MM.1S (cell line): ENCODE data around the gene TLE5.

Experiments used
- DNase-seq: peaks from one replicate; pipeline ENCODE4 v3.0.0-alpha.2; 2015
- H2AFZ ChIP-seq: fragments of 300-600 bp; sonication (generic); 2 replicates; pipeline ENCODE4 v1.6.0; 2016; ENCODE audit warnings: antibody characterized with exemption, low read length
- H3F3A ChIP-seq: fragments of 300-600 bp; sonication (generic); 2 replicates; pipeline ENCODE4 v1.6.1; 2016; ENCODE audit warnings: mild to moderate bottlenecking, antibody characterized with exemption, low read length, moderate library complexity, mixed read lengths; ENCODE audit not compliant: insufficient read depth
- H3K27ac ChIP-seq: fragments of 300-600 bp; sonication (generic); 2 replicates; pipeline ENCODE4 v1.5.1; 2016; ENCODE audit warnings: mild to moderate bottlenecking, low read length
- H3K27me3 ChIP-seq: fragments of 300-600 bp; sonication (generic); replicated peaks from 2 replicates; pipeline ENCODE4 v1.6.0; 2016; ENCODE audit warnings: low read length; ENCODE audit not compliant: insufficient read depth
- H3K36me3 ChIP-seq: fragments of 300-600 bp; sonication (generic); replicated peaks from 2 replicates; pipeline ENCODE4 v1.6.1; 2016; ENCODE audit warnings: mild to moderate bottlenecking, low read length, mixed read lengths; ENCODE audit not compliant: insufficient read depth
- H3K4me1 ChIP-seq: fragments of 300-600 bp; sonication (generic); 2 replicates; pipeline ENCODE4 v1.6.1; 2016; ENCODE audit warnings: low read length, mixed read lengths
- H3K4me2 ChIP-seq: fragments of 300-600 bp; sonication (generic); 2 replicates; pipeline ENCODE4 v1.6.0; 2016; ENCODE audit warnings: low read depth, low read length
- H3K4me3 ChIP-seq: fragments of 300-600 bp; sonication (generic); 2 replicates; pipeline ENCODE4 v1.5.1; 2016; ENCODE audit warnings: low read length, mixed read lengths
- H3K79me2 ChIP-seq: fragments of 300-600 bp; sonication (generic); 2 replicates; pipeline ENCODE4 v1.6.1; 2016; ENCODE audit warnings: mixed run types, low read length, mixed read lengths
- H3K9ac ChIP-seq: fragments of 300-600 bp; sonication (generic); 2 replicates; pipeline ENCODE4 v1.6.1; 2016; ENCODE audit warnings: low read length, mixed read lengths
- H3K9me2 ChIP-seq: fragments of 300-600 bp; sonication (generic); replicated peaks from 2 replicates; pipeline ENCODE4 v1.6.1; 2016; ENCODE audit warnings: mild to moderate bottlenecking, low read length, mixed read lengths; ENCODE audit not compliant: insufficient read depth
- H3K9me3 ChIP-seq: fragments of 300-600 bp; sonication (generic); replicated peaks from 2 replicates; pipeline ENCODE4 v1.6.1; 2016; ENCODE audit warnings: mild to moderate bottlenecking, low read length, mixed read lengths; ENCODE audit not compliant: insufficient read depth
- H4K20me1 ChIP-seq: fragments of 300-600 bp; sonication (generic); 2 replicates; pipeline ENCODE4 v1.6.1; 2016; ENCODE audit warnings: mild to moderate bottlenecking, low read length, moderate library complexity, mixed read lengths; ENCODE audit not compliant: insufficient read depth
- CTCF ChIP-seq: fragments of 300-600 bp; sonication (generic); IDR thresholded peaks from 2 replicates; pipeline ENCODE4 v1.5.1; 2016; ENCODE audit warnings: antibody characterized with exemption, low read length, mixed read lengths
- EZH2 ChIP-seq: fragments of 300-600 bp; sonication (generic); optimal IDR thresholded peaks from 2 replicates; pipeline ENCODE3; 2017; ENCODE audit warnings: low read depth, mild to moderate bottlenecking, antibody characterized with exemption, low read length, mixed read lengths
- EZH2phosphoT487 ChIP-seq: fragments of 300-600 bp; sonication (generic); IDR thresholded peaks from 2 replicates; pipeline ENCODE4 v1.6.1; 2018; ENCODE audit warnings: antibody characterized with exemption, low read length

The TLE5 gene, protein sequence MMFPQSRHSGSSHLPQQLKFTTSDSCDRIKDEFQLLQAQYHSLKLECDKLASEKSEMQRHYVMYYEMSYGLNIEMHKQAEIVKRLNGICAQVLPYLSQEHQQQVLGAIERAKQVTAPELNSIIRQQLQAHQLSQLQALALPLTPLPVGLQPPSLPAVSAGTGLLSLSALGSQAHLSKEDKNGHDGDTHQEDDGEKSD

DNA sequence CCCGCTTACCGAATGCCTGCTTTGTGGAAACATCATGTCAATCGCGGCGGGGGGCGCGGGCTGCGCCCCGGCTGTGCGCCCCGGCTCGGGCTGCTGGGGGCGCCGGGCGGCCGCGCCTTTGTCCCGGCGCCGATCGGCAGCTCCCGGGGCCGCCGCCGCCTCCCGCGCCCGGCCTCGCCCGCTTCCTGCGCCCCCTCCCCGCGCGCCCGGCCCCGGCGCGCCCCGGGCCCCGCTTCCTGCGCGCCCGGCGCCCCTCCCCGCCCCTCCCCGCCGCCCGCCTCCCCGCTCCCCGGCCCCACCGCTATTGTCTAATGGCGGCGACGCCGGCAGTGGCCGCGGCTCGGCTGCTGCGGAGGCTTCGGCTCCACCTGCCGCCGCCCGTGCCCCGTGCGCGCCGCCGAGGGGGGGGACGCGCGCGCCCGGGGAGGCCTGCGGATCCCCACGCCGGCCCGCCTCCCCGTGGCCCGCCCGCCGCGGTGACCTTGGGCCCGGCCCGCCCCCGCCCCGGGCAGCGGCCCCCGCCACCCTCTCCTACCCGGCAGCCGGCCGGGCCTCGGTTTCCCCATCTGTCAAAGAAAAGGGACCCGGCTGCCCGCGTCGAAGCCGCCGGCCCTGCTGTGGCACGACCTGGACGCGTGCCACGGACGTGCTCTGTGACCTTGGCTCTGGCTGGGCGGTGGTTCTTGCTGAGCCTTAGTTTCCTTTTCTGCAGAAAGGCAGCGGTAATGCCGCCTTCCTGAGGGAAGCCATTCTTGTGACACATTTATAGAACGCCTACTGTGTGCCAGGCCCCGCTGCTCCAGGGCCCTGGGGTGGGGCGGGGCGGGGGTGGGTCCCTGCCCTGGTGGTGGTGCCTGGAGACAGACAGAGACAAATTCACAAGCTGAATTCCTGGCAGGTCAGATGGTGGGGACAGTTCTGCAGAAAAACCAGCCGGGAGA lies at the start of gene TLE5:
Gene TLE5 (minus strand): TSS at position 331 of the 941 bp plus-strand sequence. CDS start 295 bp downstream, at position 36.
- Histone ChIP-seq H3K4me2 (peak within 1 kb of the TSS; percentile 57), H3K9me3 (no peaks in the 10 kb centered on the region), H3K79me2 (no peaks in the 10 kb centered on the region), H3K4me1 (peaks cover 5% of the 10 kb centered on the region; the same call in 1 of the 2 replicates), H3K9me2 (no peaks in the 10 kb centered on the region), H3K4me3 (peak within 1 kb of the TSS; percentile 57), H2AFZ (0 out of 2 replicates have a peak within 1 kb of the TSS, but pooled peaks have one; percentile 48), H3K9ac (peak within 1 kb of the TSS; percentile 47; the same call in 1 of the 2 replicates), H3F3A (0 out of 2 replicates have a peak, but pooled peaks cover 3% of the 10 kb centered on the region), H3K27me3 (peaks cover 28% of the 10 kb centered on the region), H3K36me3 (no peaks in the 10 kb centered on the region), H3K27ac (no peak within 1 kb of the TSS), H4K20me1 (no peaks in the 10 kb centered on the region)
- TF ChIP-seq EZH2phosphoT487: no peak
- no peak for TF ChIP-seq EZH2
- no peak for TF ChIP-seq CTCF
- peak; percentile 45 for DNase-seq

DNA sequence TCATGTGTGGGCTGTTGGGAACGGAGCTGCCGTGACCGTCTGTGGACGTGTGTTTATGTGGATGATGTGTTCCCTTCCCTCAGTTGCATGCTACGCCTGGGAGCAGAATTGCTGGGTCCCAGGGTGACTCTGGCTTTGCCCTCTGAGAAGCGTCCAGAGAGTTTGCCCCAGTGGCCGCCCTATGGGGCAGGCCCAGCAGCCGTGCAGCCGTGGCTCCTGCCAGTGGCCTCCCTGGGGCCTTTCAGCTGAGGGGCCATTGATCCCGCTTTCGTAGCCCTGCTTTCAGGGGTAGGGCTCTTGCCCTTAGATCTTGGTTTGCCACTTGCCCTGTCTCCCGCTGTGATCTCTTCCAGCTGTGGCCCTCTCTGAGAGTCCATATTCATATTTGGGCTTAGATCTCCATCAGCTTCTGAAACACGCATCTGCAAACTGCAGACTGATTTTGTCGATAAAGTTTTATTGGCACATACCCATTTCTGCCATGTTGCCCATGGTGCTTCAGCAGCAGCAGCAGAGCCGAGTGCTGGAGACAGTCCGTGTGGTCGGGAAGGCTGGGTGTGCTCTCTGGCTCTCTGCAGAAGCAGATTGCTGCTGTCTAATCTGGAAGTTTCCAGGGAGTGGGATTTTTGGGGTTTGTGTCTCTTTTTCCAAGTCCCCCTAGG lies 49.4 kb upstream of the TLE5 start:
- H3K4me1 ChIP-seq: no peaks in the 10 kb centered on the region
- H3F3A ChIP-seq: no peaks in the 10 kb centered on the region
- no peak overlapping the region for H2AFZ ChIP-seq
- no peak overlapping the region for H3K4me3 ChIP-seq
- no peaks in the 10 kb centered on the region for H3K9me2 ChIP-seq
- no peak for TF ChIP-seq CTCF
- no peak for TF ChIP-seq EZH2phosphoT487
- H3K36me3 ChIP-seq: no peaks in the 10 kb centered on the region
- no peak overlapping the region for H3K4me2 ChIP-seq
- H3K9ac ChIP-seq: no peak overlapping the region
- peaks cover 88% of the 10 kb centered on the region for H3K27me3 ChIP-seq
- H3K9me3 ChIP-seq: no peaks in the 10 kb centered on the region
- H3K27ac ChIP-seq: no peak overlapping the region
- H3K79me2 ChIP-seq: no peaks in the 10 kb centered on the region
- no peak for DNase-seq
- H4K20me1 ChIP-seq: no peaks in the 10 kb centered on the region

- peaks cover 90% of the 10 kb centered on the region for H3K27me3 ChIP-seq
- no peaks in the 10 kb centered on the region for H3K36me3 ChIP-seq
- no peaks in the 10 kb centered on the region for H3F3A ChIP-seq
- no peaks in the 10 kb centered on the region for H3K9me2 ChIP-seq
- no peak overlapping the region for H3K4me3 ChIP-seq
- no peaks in the 10 kb centered on the region for H3K4me1 ChIP-seq
- no peak overlapping the region for H3K4me2 ChIP-seq
- TF ChIP-seq CTCF: no peak
- TF ChIP-seq EZH2phosphoT487: no peak
- no peak for TF ChIP-seq EZH2
- H3K79me2 ChIP-seq: no peaks in the 10 kb centered on the region
- no peak overlapping the region for H3K27ac ChIP-seq
- no peak overlapping the region for H2AFZ ChIP-seq
- no peak overlapping the region for H3K9ac ChIP-seq
- DNase-seq: no peak
- no peaks in the 10 kb centered on the region for H4K20me1 ChIP-seq
- H3K9me3 ChIP-seq: no peaks in the 10 kb centered on the region
Observed at GRCh38 chr19:3110126-3110825, 48.0 kb upstream of the TLE5 start.
